Sigmoid colon (tissue), 4 donors: ENCODE data around the gene DAPK2.

Experiments
- EP300 ChIP-seq, 4 donors: sonication (generic); formaldehyde crosslinking; IDR thresholded peaks; one replicate each; pipeline ENCODE4 v1.6.1; 2017; ENCODE audit warnings: antibody characterized with exemption in 4 of 4
- POLR2A ChIP-seq, 2 donors: fragments of 450-650 bp; IDR thresholded peaks; one replicate each; pipeline ENCODE4 v1.6.1; 2016; ENCODE audit warnings: antibody characterized with exemption in 2 of 2, mild to moderate bottlenecking in 2 of 2, moderate library complexity in 2 of 2

DNA sequence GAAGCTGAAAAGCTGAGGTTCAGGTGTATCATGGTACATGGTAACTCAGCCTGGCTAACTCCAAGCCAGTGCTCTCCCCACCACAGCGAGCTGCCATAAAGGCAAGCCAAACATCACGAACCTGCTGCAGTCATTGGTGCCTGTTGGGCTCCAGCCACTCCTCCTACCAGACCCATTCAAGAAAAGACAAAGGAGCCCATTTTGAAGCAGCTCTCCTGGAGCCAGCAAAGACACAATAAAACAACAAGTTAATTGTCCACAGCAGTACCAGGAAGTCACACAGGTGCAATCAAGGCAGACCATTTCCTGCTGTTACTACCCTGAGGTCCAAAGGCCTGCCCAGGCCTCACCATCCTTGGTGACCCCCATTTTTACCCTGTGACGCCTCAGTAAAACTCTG, 77.6 kb downstream of the DAPK2 start:
- TF ChIP-seq EP300 (IDR thresholded peaks at IDR 0.05), result no peak
- no peak for TF ChIP-seq POLR2A (IDR thresholded peaks at IDR 0.05)
